ENCODE measurements around the gene NRCAM. TPM values are rescaled to one million over a fixed set of nuclear protein-coding genes. Genes with fewer than 3 reads are reported as not detected.

NRCAM gene
- total RNA-seq, 1 donor from 2014 or later = 0.53 TPM

- H3K36me3 ChIP-seq = no peaks in the 10 kb centered on the region
- H3K9me3 ChIP-seq = no peaks in the 10 kb centered on the region
- H3K4me3 ChIP-seq = no peak overlapping the region
- TF ChIP-seq, protein P1, sequence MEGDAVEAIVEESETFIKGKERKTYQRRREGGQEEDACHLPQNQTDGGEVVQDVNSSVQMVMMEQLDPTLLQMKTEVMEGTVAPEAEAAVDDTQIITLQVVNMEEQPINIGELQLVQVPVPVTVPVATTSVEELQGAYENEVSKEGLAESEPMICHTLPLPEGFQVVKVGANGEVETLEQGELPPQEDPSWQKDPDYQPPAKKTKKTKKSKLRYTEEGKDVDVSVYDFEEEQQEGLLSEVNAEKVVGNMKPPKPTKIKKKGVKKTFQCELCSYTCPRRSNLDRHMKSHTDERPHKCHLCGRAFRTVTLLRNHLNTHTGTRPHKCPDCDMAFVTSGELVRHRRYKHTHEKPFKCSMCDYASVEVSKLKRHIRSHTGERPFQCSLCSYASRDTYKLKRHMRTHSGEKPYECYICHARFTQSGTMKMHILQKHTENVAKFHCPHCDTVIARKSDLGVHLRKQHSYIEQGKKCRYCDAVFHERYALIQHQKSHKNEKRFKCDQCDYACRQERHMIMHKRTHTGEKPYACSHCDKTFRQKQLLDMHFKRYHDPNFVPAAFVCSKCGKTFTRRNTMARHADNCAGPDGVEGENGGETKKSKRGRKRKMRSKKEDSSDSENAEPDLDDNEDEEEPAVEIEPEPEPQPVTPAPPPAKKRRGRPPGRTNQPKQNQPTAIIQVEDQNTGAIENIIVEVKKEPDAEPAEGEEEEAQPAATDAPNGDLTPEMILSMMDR (IDR thresholded peaks at IDR 0.05) = peak in 2 of 3 experiments; percentile 14 to 20
- H3K27me3 ChIP-seq = no peaks in the 10 kb centered on the region
- peaks cover 0 to 8% of the 10 kb centered on the region in 2 donors for H3K4me1 ChIP-seq
- no peak overlapping the region for H3K27ac ChIP-seq
- intact Hi-C loops (cut with DNase I) = loop anchor here (5.0 to 10.0 kb wide), 2 partner anchors 95 to 153 kb away; partner anchors contain the start of gene LAMB1
- DNase-seq (ENCODE audit: low spot score in 2 of 2) = no peak
These were observed 358.5 kb downstream of the NRCAM start for GRCh38 chr7:108097703-108098102.

Other genes starting within 250 kb of the NRCAM start
- 4.4 TPM for gene PNPLA8, start 69.7 kb upstream of the NRCAM start, total RNA-seq
- gene THAP5, start 113.3 kb upstream of the NRCAM start, total RNA-seq = 18.1 TPM
- gene DNAJB9, start 113.4 kb upstream of the NRCAM start, total RNA-seq = 7.5 TPM

All from ascending aorta (tissue), 2 donors.